ENCODE results near the gene DUSP2.
"Not testable (repeated sequence)": the region's sequence is repeated elsewhere in the genome, so short reads cannot be mapped to it uniquely, and the experiment has no call there.

Gene DUSP2

GRCh38 chr2:96142217-96143113 lies 2.8 kb downstream of the DUSP2 start:
- Histone ChIP-seq H3K9ac (ENCODE audit: low read length) (no peak overlapping the region), H3K4me1 (ENCODE audit: control insufficient read depth, insufficient read depth, low read length) (peaks cover 43% of the 10 kb centered on the region), H3K9me3 (ENCODE audit: control insufficient read depth, low read length) (no peaks in the 10 kb centered on the region), H3K27me3 (ENCODE audit: control insufficient read depth, insufficient read depth, low read length) (no peaks in the 10 kb centered on the region), H3K36me3 (ENCODE audit: control insufficient read depth, insufficient read depth, low read length) (no peaks in the 10 kb centered on the region), H3K4me3 (ENCODE audit: low read length) (no peak overlapping the region)

GRCh38 chr2:96141624-96141967 lies 3.6 kb downstream of the DUSP2 start:
- H3K36me3 ChIP-seq (ENCODE audit: control insufficient read depth, insufficient read depth, low read length); H3K9me3 ChIP-seq (ENCODE audit: control insufficient read depth, low read length); H3K9ac ChIP-seq (ENCODE audit: low read length); H3K27me3 ChIP-seq (ENCODE audit: control insufficient read depth, insufficient read depth, low read length); H3K4me3 ChIP-seq (ENCODE audit: low read length): not testable (repeated sequence)
- H3K4me1 ChIP-seq (ENCODE audit: control insufficient read depth, insufficient read depth, low read length): peaks cover 40% of the 10 kb centered on the region

GRCh38 chr2:96140941-96141623 lies 4.2 kb downstream of the DUSP2 start:
- Histone ChIP-seq H3K36me3 (ENCODE audit: control insufficient read depth, insufficient read depth, low read length) (no peaks in the 10 kb centered on the region), H3K9ac (ENCODE audit: low read length) (no peak overlapping the region), H3K27me3 (ENCODE audit: control insufficient read depth, insufficient read depth, low read length) (no peaks in the 10 kb centered on the region), H3K4me3 (ENCODE audit: low read length) (no peak overlapping the region), H3K4me1 (ENCODE audit: control insufficient read depth, insufficient read depth, low read length) (peaks cover 35% of the 10 kb centered on the region), H3K9me3 (ENCODE audit: control insufficient read depth, low read length) (no peaks in the 10 kb centered on the region)

- Histone ChIP-seq H3K27me3 (ENCODE audit: control insufficient read depth, insufficient read depth, low read length) (no peaks in the 10 kb centered on the region), H3K9ac (ENCODE audit: low read length) (peak overlapping the region; percentile 33), H3K4me1 (ENCODE audit: control insufficient read depth, insufficient read depth, low read length) (peaks cover 23% of the 10 kb centered on the region), H3K9me3 (ENCODE audit: control insufficient read depth, low read length) (no peaks in the 10 kb centered on the region), H3K36me3 (ENCODE audit: control insufficient read depth, insufficient read depth, low read length) (no peaks in the 10 kb centered on the region), H3K4me3 (ENCODE audit: low read length) (no peak overlapping the region)
Observed at GRCh38 chr2:96139181-96139758, 6.0 kb downstream of the DUSP2 start.

- no peaks in the 10 kb centered on the region for H3K27me3 ChIP-seq (ENCODE audit: control insufficient read depth, insufficient read depth, low read length)
- no peak within 1 kb of the TSS for H3K4me3 ChIP-seq (ENCODE audit: low read length)
- H3K36me3 ChIP-seq (ENCODE audit: control insufficient read depth, insufficient read depth, low read length): no peaks in the 10 kb centered on the region
- H3K4me1 ChIP-seq (ENCODE audit: control insufficient read depth, insufficient read depth, low read length): peaks cover 15% of the 10 kb centered on the region
- no peaks in the 10 kb centered on the region for H3K9me3 ChIP-seq (ENCODE audit: control insufficient read depth, low read length)
- H3K9ac ChIP-seq (ENCODE audit: low read length): peak within 1 kb of the TSS; percentile 33
Observed at GRCh38 chr2:96138179-96139145, 6.8 kb downstream of the DUSP2 start, which contains the start of gene ASTL. Gene ASTL (minus strand): TSS chr2:96138502. CDS start chr2:96138436, 66 bp downstream.

- Histone ChIP-seq H3K4me1 (ENCODE audit: control insufficient read depth, insufficient read depth, low read length) (peaks cover 14% of the 10 kb centered on the region), H3K9ac (ENCODE audit: low read length) (no peak overlapping the region), H3K27me3 (ENCODE audit: control insufficient read depth, insufficient read depth, low read length) (no peaks in the 10 kb centered on the region), H3K36me3 (ENCODE audit: control insufficient read depth, insufficient read depth, low read length) (no peaks in the 10 kb centered on the region), H3K9me3 (ENCODE audit: control insufficient read depth, low read length) (no peaks in the 10 kb centered on the region), H3K4me3 (ENCODE audit: low read length) (no peak overlapping the region)
Observed at GRCh38 chr2:96137321-96138178, 7.7 kb downstream of the DUSP2 start.

- Histone ChIP-seq H3K36me3 (ENCODE audit: control insufficient read depth, insufficient read depth, low read length) (no peaks in the 10 kb centered on the region), H3K9ac (ENCODE audit: low read length) (no peak overlapping the region), H3K9me3 (ENCODE audit: control insufficient read depth, low read length) (no peaks in the 10 kb centered on the region), H3K4me1 (ENCODE audit: control insufficient read depth, insufficient read depth, low read length) (peaks cover 14% of the 10 kb centered on the region), H3K27me3 (ENCODE audit: control insufficient read depth, insufficient read depth, low read length) (no peaks in the 10 kb centered on the region), H3K4me3 (ENCODE audit: low read length) (no peak overlapping the region)
Observed at GRCh38 chr2:96136129-96136720, 9.0 kb downstream of the DUSP2 start.

- no peak overlapping the region for H3K4me3 ChIP-seq (ENCODE audit: low read length)
- H3K9me3 ChIP-seq (ENCODE audit: control insufficient read depth, low read length): no peaks in the 10 kb centered on the region
- H3K4me1 ChIP-seq (ENCODE audit: control insufficient read depth, insufficient read depth, low read length): peaks cover 14% of the 10 kb centered on the region
- no peak overlapping the region for H3K9ac ChIP-seq (ENCODE audit: low read length)
- no peaks in the 10 kb centered on the region for H3K27me3 ChIP-seq (ENCODE audit: control insufficient read depth, insufficient read depth, low read length)
- H3K36me3 ChIP-seq (ENCODE audit: control insufficient read depth, insufficient read depth, low read length): no peaks in the 10 kb centered on the region
Observed at GRCh38 chr2:96135621-96136020, 9.6 kb downstream of the DUSP2 start.

GRCh38 chr2:96135171-96135570 lies 10.1 kb downstream of the DUSP2 start:
- H3K27me3 ChIP-seq (ENCODE audit: control insufficient read depth, insufficient read depth, low read length): no peaks in the 10 kb centered on the region
- H3K4me1 ChIP-seq (ENCODE audit: control insufficient read depth, insufficient read depth, low read length): peaks cover 14% of the 10 kb centered on the region
- no peak overlapping the region for H3K9ac ChIP-seq (ENCODE audit: low read length)
- no peak overlapping the region for H3K4me3 ChIP-seq (ENCODE audit: low read length)
- H3K9me3 ChIP-seq (ENCODE audit: control insufficient read depth, low read length): no peaks in the 10 kb centered on the region
- H3K36me3 ChIP-seq (ENCODE audit: control insufficient read depth, insufficient read depth, low read length): no peaks in the 10 kb centered on the region

- Histone ChIP-seq H3K9ac (ENCODE audit: low read length) (no peak overlapping the region), H3K4me1 (ENCODE audit: control insufficient read depth, insufficient read depth, low read length) (peaks cover 14% of the 10 kb centered on the region), H3K9me3 (ENCODE audit: control insufficient read depth, low read length) (no peaks in the 10 kb centered on the region), H3K27me3 (ENCODE audit: control insufficient read depth, insufficient read depth, low read length) (no peaks in the 10 kb centered on the region), H3K36me3 (ENCODE audit: control insufficient read depth, insufficient read depth, low read length) (no peaks in the 10 kb centered on the region), H3K4me3 (ENCODE audit: low read length) (no peak overlapping the region)
Observed at GRCh38 chr2:96134421-96134820, 10.8 kb downstream of the DUSP2 start.
